ENCODE results near the gene MRPL52. TPM values are rescaled to one million over a fixed set of nuclear protein-coding genes. Genes with fewer than 3 reads are reported as not detected.
A peak's percentile ranks its signal among the peaks of the same experiment; 100 is the strongest.

MRPL52 gene
- total RNA-seq, 1 experiment from 2014 or later: 134 TPM

GRCh38 chr14:22837750-22838538 is 8.3 kb downstream of the MRPL52 start:
- ChIA-PET POLR2A (no interaction called here), CTCF (interaction anchor here (0.6 to 1.3 kb wide), 3 partner anchors 15 to 17 kb away, joined by 3 to 4 read pairs (median 3); no protein-coding TSS in a partner anchor), RAD21 (ENCODE audit: low non-redundant PET in 1 of 2, low total read pairs in 2 of 2, uncharacterized antibody in 2 of 2, unreplicated experiment in 2 of 2) (interaction anchor here in 1 of 2 experiments (0.6 kb wide), 1 partner anchor 13 kb away, joined by 3 read pairs; no protein-coding TSS in a partner anchor)
- no peak for TF ChIP-seq ZNF274 (IDR thresholded peaks at IDR 0.05; ENCODE audit: low read depth, low read length)
- TF ChIP-seq CBX3 (IDR thresholded peaks at IDR 0.05; ENCODE audit: low read depth): no peak
- TF ChIP-seq ATF3 (IDR thresholded peaks at IDR 0.05): no peak
- no peak for TF ChIP-seq MAX (IDR thresholded peaks at IDR 0.05)
- no peak for TF ChIP-seq ZFX (IDR thresholded peaks at IDR 0.05)
- TF ChIP-seq POLR2A (IDR thresholded peaks at IDR 0.05; ENCODE audit: borderline replicate concordance, extremely low read depth, insufficient read depth, insufficient read length): no peak
- TF ChIP-seq SRF (IDR thresholded peaks at IDR 0.05; ENCODE audit: low read depth): no peak
- TF ChIP-seq TCF7L2 (IDR thresholded peaks at IDR 0.05; ENCODE audit: borderline replicate concordance, extremely low read depth, insufficient read depth, insufficient read length): no peak
- TF ChIP-seq POLR2AphosphoS5 (IDR thresholded peaks at IDR 0.05; ENCODE audit: low read depth, low read length): no peak
- TF ChIP-seq SIN3A (IDR thresholded peaks at IDR 0.05; ENCODE audit: low read depth): no peak
- TF ChIP-seq, protein P1, sequence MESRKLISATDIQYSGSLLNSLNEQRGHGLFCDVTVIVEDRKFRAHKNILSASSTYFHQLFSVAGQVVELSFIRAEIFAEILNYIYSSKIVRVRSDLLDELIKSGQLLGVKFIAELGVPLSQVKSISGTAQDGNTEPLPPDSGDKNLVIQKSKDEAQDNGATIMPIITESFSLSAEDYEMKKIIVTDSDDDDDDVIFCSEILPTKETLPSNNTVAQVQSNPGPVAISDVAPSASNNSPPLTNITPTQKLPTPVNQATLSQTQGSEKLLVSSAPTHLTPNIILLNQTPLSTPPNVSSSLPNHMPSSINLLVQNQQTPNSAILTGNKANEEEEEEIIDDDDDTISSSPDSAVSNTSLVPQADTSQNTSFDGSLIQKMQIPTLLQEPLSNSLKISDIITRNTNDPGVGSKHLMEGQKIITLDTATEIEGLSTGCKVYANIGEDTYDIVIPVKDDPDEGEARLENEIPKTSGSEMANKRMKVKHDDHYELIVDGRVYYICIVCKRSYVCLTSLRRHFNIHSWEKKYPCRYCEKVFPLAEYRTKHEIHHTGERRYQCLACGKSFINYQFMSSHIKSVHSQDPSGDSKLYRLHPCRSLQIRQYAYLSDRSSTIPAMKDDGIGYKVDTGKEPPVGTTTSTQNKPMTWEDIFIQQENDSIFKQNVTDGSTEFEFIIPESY (IDR thresholded peaks at IDR 0.05; ENCODE audit: extremely low read depth, insufficient replicate concordance, low read length): no peak
- TF ChIP-seq YY1 (IDR thresholded peaks at IDR 0.05; ENCODE audit: extremely low read depth, insufficient replicate concordance, low read depth, low read length): no peak
- no peak for TF ChIP-seq ELF1 (IDR thresholded peaks at IDR 0.05; ENCODE audit: borderline replicate concordance, low read depth)
- no peak for TF ChIP-seq SP1 (IDR thresholded peaks at IDR 0.05; ENCODE audit: low read depth)
- TF ChIP-seq RAD21 (IDR thresholded peaks at IDR 0.05; ENCODE audit: low read depth): no peak
- TF ChIP-seq JUND (IDR thresholded peaks at IDR 0.05): no peak
- no peak for TF ChIP-seq FOSL1 (IDR thresholded peaks at IDR 0.05; ENCODE audit: low read depth)
- TF ChIP-seq, protein P2, sequence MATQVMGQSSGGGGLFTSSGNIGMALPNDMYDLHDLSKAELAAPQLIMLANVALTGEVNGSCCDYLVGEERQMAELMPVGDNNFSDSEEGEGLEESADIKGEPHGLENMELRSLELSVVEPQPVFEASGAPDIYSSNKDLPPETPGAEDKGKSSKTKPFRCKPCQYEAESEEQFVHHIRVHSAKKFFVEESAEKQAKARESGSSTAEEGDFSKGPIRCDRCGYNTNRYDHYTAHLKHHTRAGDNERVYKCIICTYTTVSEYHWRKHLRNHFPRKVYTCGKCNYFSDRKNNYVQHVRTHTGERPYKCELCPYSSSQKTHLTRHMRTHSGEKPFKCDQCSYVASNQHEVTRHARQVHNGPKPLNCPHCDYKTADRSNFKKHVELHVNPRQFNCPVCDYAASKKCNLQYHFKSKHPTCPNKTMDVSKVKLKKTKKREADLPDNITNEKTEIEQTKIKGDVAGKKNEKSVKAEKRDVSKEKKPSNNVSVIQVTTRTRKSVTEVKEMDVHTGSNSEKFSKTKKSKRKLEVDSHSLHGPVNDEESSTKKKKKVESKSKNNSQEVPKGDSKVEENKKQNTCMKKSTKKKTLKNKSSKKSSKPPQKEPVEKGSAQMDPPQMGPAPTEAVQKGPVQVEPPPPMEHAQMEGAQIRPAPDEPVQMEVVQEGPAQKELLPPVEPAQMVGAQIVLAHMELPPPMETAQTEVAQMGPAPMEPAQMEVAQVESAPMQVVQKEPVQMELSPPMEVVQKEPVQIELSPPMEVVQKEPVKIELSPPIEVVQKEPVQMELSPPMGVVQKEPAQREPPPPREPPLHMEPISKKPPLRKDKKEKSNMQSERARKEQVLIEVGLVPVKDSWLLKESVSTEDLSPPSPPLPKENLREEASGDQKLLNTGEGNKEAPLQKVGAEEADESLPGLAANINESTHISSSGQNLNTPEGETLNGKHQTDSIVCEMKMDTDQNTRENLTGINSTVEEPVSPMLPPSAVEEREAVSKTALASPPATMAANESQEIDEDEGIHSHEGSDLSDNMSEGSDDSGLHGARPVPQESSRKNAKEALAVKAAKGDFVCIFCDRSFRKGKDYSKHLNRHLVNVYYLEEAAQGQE (IDR thresholded peaks at IDR 0.05; ENCODE audit: low read depth): no peak
- no peak for TF ChIP-seq EZH2 (IDR thresholded peaks at IDR 0.05)
- Histone ChIP-seq H3K9ac (ENCODE audit: low read length) (peak overlapping the region; percentile 70), H3K4me2 (ENCODE audit: low read length) (peak overlapping the region; percentile 80), H3K4me3 (replicated peaks in 1 of 2; ENCODE audit: low read depth in 1 of 2, low read length in 2 of 2) (peak overlapping the region; percentile 56 to 62), H3K27ac (ENCODE audit: low read depth, low read length) (peak overlapping the region; percentile 48; the same call in 1 of the 2 replicates), H3K4me1 (ENCODE audit: control insufficient read depth in 1 of 2, insufficient read depth in 2 of 2, low read length in 2 of 2) (peaks cover 0 to 14% of the 10 kb centered on the region in 2 experiments; a peak in 1 of 4 replicates), H3K36me3 (ENCODE audit: control insufficient read depth in 1 of 2, insufficient read depth in 2 of 2, low read length in 2 of 2) (peaks cover 11 to 13% of the 10 kb centered on the region in 2 experiments), H3K9me3 (ENCODE audit: control insufficient read depth in 1 of 2, insufficient read depth in 1 of 2, low read depth in 1 of 2, low read length in 2 of 2) (no peaks in the 10 kb centered on the region), H4K20me1 (ENCODE audit: insufficient read depth) (no peaks in the 10 kb centered on the region), H2AFZ (ENCODE audit: low read depth, low read length, poor library complexity, severe bottlenecking) (no peak overlapping the region), H3K9me2 (ENCODE audit: insufficient read depth) (no peaks in the 10 kb centered on the region), H3K79me2 (ENCODE audit: insufficient read depth, low read length) (no peaks in the 10 kb centered on the region), H3K27me3 (ENCODE audit: insufficient read depth, low read length) (no peaks in the 10 kb centered on the region)
- intact Hi-C loops (cut with micrococcal nuclease): no loop called here
- peak; percentile 15; the same call in 1 of the 2 replicates for ATAC-seq
- DNase-seq (ENCODE audit: low read depth, low spot score): no peak
- BruUV-seq (replicated peaks): no TSS peak
